GM04503 (cell line): ENCODE measurements around the gene IL1F10.

Experiments used
- DNase-seq: peaks from one replicate; pipeline ENCODE4 v3.0.0-alpha.2; 2012; ENCODE audit warnings: low read depth

The IL1F10 gene

GRCh38 chr2:113112871-113113270 lies 45.1 kb downstream of the IL1F10 start:
- no peak for DNase-seq

GRCh38 chr2:113113807-113114206 lies 46.0 kb downstream of the IL1F10 start:
- no peak for DNase-seq

GRCh38 chr2:113114224-113114945 lies 46.6 kb downstream of the IL1F10 start:
- no peak for DNase-seq

GRCh38 chr2:113114996-113115395 lies 47.2 kb downstream of the IL1F10 start:
- DNase-seq = no peak

- DNase-seq = no peak
Observed at GRCh38 chr2:113116100-113116958, 48.6 kb downstream of the IL1F10 start.

- DNase-seq = peak; percentile 52
Observed at GRCh38 chr2:113117541-113118262, 49.9 kb downstream of the IL1F10 start.

GRCh38 chr2:113118263-113118657 lies 50.5 kb downstream of the IL1F10 start:
- no peak for DNase-seq

- DNase-seq = no peak
Observed at GRCh38 chr2:113119111-113119510, 51.3 kb downstream of the IL1F10 start.

GRCh38 chr2:113120861-113121260 lies 53.1 kb downstream of the IL1F10 start:
- DNase-seq = no peak

GRCh38 chr2:113122364-113122763 lies 54.6 kb downstream of the IL1F10 start:
- DNase-seq = no peak

GRCh38 chr2:113123726-113124125 lies 56.0 kb downstream of the IL1F10 start:
- no peak for DNase-seq

- no peak for DNase-seq
Observed at GRCh38 chr2:113124181-113124961, 56.6 kb downstream of the IL1F10 start.
